GDM1 (cell line): ENCODE results near the gene LIPC.

Experiments used
- DNase-seq: peaks from one replicate; lab custom pipeline; 2025; lab: John Stamatoyannopoulos, UW

LIPC gene

GRCh38 chr15:58406811-58407210 is 25.0 kb upstream of the LIPC start:
- DNase-seq, result no peak

GRCh38 chr15:58407236-58407775 is 24.5 kb upstream of the LIPC start:
- DNase-seq, result no peak

- DNase-seq, result no peak
Measured at GRCh38 chr15:58407778-58408177, 24.0 kb upstream of the LIPC start.

GRCh38 chr15:58409861-58410260 is 21.9 kb upstream of the LIPC start:
- no peak for DNase-seq

- peak; percentile 23 for DNase-seq
Measured at GRCh38 chr15:58410353-58410752, 21.4 kb upstream of the LIPC start.

- no peak for DNase-seq
Measured at GRCh38 chr15:58413253-58413652, 18.5 kb upstream of the LIPC start.

- DNase-seq, result no peak
Measured at GRCh38 chr15:58415636-58416035, 16.2 kb upstream of the LIPC start.

- DNase-seq, result no peak
Measured at GRCh38 chr15:58416963-58417362, 14.8 kb upstream of the LIPC start.

GRCh38 chr15:58418135-58418534 is 13.7 kb upstream of the LIPC start:
- DNase-seq, result no peak

- DNase-seq, result no peak
Measured at GRCh38 chr15:58419803-58420524, 11.8 kb upstream of the LIPC start.

- DNase-seq, result no peak
Measured at GRCh38 chr15:58420579-58421043, 11.2 kb upstream of the LIPC start.

- DNase-seq, result no peak
Measured at GRCh38 chr15:58423205-58423604, 8.6 kb upstream of the LIPC start.

- no peak for DNase-seq
Measured at GRCh38 chr15:58423831-58424608, 7.8 kb upstream of the LIPC start.

GRCh38 chr15:58424722-58425121 is 7.1 kb upstream of the LIPC start:
- no peak for DNase-seq

GRCh38 chr15:58425185-58425584 is 6.6 kb upstream of the LIPC start:
- no peak for DNase-seq

GRCh38 chr15:58425834-58426233 is 6.0 kb upstream of the LIPC start:
- DNase-seq, result no peak

GRCh38 chr15:58426501-58426900 is 5.3 kb upstream of the LIPC start:
- no peak for DNase-seq

- DNase-seq, result no peak
Measured at GRCh38 chr15:58427987-58428386, 3.8 kb upstream of the LIPC start.

- no peak for DNase-seq
Measured at GRCh38 chr15:58430224-58430787, 1.5 kb upstream of the LIPC start.

GRCh38 chr15:58432401-58432800 is 610 bp downstream of the LIPC start:
- no peak for DNase-seq

GRCh38 chr15:58433597-58434333 is 2.0 kb downstream of the LIPC start:
- DNase-seq, result no peak

GRCh38 chr15:58434334-58434875 is 2.6 kb downstream of the LIPC start:
- DNase-seq, result no peak
